ENCODE results near the gene CHAT. TPM values are rescaled to one million over a fixed set of nuclear protein-coding genes. Genes with fewer than 3 reads are reported as not detected.

Gene CHAT
- total and polyA plus RNA-seq, 2 of the 13 experiments (the other 11 are each of a cell fraction or from before 2014, with no cell fraction given) = not detected

DNA sequence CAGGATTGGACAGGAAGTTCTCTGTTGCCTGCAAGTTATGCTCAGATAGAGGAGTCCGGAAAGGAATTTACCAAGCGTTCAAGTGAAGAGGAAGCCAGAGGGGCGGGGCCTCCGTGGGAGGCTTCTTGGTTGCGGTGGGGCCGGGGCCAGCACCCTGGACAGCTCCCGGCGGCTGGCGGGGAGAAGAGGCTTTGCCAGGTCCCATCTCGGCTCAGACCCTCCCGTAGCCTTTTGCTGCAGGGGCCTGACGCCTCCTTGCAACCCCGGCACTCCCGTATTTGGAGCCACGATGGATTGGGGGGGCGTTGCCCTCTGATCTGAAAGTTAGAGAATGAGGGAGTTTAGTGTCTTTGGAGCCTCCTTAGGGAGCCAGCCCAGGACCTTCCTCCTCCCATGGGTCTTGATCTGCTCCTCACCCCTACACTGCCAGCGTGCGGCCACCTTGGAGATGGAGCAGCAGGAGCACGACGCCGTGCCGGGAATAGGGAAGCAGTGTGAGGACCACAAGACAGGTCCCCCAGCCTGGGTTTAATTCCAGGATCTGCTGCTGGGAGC lies 6.8 kb upstream of the CHAT start (continued):
- TF ChIP-seq, protein P1, sequence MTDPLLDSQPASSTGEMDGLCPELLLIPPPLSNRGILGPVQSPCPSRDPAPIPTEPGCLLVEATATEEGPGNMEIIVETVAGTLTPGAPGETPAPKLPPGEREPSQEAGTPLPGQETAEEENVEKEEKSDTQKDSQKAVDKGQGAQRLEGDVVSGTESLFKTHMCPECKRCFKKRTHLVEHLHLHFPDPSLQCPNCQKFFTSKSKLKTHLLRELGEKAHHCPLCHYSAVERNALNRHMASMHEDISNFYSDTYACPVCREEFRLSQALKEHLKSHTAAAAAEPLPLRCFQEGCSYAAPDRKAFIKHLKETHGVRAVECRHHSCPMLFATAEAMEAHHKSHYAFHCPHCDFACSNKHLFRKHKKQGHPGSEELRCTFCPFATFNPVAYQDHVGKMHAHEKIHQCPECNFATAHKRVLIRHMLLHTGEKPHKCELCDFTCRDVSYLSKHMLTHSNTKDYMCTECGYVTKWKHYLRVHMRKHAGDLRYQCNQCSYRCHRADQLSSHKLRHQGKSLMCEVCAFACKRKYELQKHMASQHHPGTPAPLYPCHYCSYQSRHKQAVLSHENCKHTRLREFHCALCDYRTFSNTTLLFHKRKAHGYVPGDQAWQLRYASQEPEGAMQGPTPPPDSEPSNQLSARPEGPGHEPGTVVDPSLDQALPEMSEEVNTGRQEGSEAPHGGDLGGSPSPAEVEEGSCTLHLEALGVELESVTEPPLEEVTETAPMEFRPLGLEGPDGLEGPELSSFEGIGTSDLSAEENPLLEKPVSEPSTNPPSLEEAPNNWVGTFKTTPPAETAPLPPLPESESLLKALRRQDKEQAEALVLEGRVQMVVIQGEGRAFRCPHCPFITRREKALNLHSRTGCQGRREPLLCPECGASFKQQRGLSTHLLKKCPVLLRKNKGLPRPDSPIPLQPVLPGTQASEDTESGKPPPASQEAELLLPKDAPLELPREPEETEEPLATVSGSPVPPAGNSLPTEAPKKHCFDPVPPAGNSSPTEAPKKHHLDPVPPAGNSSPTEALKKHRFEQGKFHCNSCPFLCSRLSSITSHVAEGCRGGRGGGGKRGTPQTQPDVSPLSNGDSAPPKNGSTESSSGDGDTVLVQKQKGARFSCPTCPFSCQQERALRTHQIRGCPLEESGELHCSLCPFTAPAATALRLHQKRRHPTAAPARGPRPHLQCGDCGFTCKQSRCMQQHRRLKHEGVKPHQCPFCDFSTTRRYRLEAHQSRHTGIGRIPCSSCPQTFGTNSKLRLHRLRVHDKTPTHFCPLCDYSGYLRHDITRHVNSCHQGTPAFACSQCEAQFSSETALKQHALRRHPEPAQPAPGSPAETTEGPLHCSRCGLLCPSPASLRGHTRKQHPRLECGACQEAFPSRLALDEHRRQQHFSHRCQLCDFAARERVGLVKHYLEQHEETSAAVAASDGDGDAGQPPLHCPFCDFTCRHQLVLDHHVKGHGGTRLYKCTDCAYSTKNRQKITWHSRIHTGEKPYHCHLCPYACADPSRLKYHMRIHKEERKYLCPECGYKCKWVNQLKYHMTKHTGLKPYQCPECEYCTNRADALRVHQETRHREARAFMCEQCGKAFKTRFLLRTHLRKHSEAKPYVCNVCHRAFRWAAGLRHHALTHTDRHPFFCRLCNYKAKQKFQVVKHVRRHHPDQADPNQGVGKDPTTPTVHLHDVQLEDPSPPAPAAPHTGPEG (CRISPR knock-in tag; IDR thresholded peaks at IDR 0.05) = peak; percentile 87
- TF ChIP-seq ZNF205 (CRISPR knock-in tag; IDR thresholded peaks at IDR 0.05) = 0 out of 2 replicates have a peak, but pooled peaks have one; percentile 66
- TF ChIP-seq ZNF614 (CRISPR knock-in tag; IDR thresholded peaks at IDR 0.05; ENCODE audit: borderline replicate concordance) = peak; percentile 57; the same call in 1 of the 2 replicates
- peak; percentile 93 for TF ChIP-seq BRCA1 (CRISPR knock-in tag; IDR thresholded peaks at IDR 0.05)
- peak; percentile 71; the same call in 1 of the 2 replicates for TF ChIP-seq RFXAP (CRISPR knock-in tag; IDR thresholded peaks at IDR 0.05; ENCODE audit: borderline replicate concordance)
- TF ChIP-seq RAD51 (IDR thresholded peaks at IDR 0.05; ENCODE audit: borderline replicate concordance) = no peak
- TF ChIP-seq, protein P2, sequence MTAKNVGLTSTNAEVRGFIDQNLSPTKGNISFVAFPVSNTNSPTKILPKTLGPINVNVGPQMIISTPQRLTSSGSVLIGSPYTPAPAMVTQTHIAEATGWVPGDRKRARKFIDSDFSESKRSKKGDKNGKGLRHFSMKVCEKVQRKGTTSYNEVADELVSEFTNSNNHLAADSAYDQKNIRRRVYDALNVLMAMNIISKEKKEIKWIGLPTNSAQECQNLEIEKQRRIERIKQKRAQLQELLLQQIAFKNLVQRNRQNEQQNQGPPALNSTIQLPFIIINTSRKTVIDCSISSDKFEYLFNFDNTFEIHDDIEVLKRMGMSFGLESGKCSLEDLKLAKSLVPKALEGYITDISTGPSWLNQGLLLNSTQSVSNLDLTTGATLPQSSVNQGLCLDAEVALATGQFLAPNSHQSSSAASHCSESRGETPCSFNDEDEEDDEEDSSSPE (CRISPR knock-in tag; IDR thresholded peaks at IDR 0.05) = 0 out of 2 replicates have a peak, but pooled peaks have one; percentile 20
- TF ChIP-seq, protein P3, sequence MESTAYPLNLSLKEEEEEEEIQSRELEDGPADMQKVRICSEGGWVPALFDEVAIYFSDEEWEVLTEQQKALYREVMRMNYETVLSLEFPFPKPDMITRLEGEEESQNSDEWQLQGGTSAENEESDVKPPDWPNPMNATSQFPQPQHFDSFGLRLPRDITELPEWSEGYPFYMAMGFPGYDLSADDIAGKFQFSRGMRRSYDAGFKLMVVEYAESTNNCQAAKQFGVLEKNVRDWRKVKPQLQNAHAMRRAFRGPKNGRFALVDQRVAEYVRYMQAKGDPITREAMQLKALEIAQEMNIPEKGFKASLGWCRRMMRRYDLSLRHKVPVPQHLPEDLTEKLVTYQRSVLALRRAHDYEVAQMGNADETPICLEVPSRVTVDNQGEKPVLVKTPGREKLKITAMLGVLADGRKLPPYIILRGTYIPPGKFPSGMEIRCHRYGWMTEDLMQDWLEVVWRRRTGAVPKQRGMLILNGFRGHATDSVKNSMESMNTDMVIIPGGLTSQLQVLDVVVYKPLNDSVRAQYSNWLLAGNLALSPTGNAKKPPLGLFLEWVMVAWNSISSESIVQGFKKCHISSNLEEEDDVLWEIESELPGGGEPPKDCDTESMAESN (CRISPR knock-in tag; conservative IDR thresholded peaks at IDR 0.05) = no peak
- TF ChIP-seq NFKB2 (CRISPR knock-in tag; IDR thresholded peaks at IDR 0.05; ENCODE audit: borderline replicate concordance) = peak; percentile 96
- peak; percentile 82; the same call in 1 of the 2 replicates for TF ChIP-seq KDM4B (CRISPR knock-in tag; IDR thresholded peaks at IDR 0.05)
- no peak for TF ChIP-seq HCFC1 (IDR thresholded peaks at IDR 0.05; ENCODE audit: low read depth, low read length)
- TF ChIP-seq, protein P4, sequence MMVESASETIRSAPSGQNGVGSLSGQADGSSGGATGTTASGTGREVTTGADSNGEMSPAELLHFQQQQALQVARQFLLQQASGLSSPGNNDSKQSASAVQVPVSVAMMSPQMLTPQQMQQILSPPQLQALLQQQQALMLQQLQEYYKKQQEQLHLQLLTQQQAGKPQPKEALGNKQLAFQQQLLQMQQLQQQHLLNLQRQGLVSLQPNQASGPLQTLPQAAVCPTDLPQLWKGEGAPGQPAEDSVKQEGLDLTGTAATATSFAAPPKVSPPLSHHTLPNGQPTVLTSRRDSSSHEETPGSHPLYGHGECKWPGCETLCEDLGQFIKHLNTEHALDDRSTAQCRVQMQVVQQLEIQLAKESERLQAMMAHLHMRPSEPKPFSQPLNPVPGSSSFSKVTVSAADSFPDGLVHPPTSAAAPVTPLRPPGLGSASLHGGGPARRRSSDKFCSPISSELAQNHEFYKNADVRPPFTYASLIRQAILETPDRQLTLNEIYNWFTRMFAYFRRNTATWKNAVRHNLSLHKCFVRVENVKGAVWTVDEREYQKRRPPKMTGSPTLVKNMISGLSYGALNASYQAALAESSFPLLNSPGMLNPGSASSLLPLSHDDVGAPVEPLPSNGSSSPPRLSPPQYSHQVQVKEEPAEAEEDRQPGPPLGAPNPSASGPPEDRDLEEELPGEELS (CRISPR knock-in tag; IDR thresholded peaks at IDR 0.05) = peak; percentile 41; the same call in 1 of the 2 replicates
- TF ChIP-seq HNRNPH1 (optimal IDR thresholded peaks at IDR 0.05; ENCODE audit: low read depth, low read length) = no peak
- TF ChIP-seq, protein P5, sequence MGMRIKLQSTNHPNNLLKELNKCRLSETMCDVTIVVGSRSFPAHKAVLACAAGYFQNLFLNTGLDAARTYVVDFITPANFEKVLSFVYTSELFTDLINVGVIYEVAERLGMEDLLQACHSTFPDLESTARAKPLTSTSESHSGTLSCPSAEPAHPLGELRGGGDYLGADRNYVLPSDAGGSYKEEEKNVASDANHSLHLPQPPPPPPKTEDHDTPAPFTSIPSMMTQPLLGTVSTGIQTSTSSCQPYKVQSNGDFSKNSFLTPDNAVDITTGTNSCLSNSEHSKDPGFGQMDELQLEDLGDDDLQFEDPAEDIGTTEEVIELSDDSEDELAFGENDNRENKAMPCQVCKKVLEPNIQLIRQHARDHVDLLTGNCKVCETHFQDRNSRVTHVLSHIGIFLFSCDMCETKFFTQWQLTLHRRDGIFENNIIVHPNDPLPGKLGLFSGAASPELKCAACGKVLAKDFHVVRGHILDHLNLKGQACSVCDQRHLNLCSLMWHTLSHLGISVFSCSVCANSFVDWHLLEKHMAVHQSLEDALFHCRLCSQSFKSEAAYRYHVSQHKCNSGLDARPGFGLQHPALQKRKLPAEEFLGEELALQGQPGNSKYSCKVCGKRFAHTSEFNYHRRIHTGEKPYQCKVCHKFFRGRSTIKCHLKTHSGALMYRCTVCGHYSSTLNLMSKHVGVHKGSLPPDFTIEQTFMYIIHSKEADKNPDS (CRISPR knock-in tag; IDR thresholded peaks at IDR 0.05) = no peak

All from HepG2 (cell line).